Heart right ventricle (tissue), 16 donors: ENCODE measurements around the gene MAN1C1. TPM values are rescaled to one million over a fixed set of nuclear protein-coding genes. Genes with fewer than 3 reads are reported as not detected.

Experiments used
- ATAC-seq, 8 donors: fragments of 200-7000 bp; cut with Tn5 transposase; one replicate each; pipeline ENCODE4 v1.9.1; 2020; ENCODE audit warnings: mild to moderate bottlenecking in 8 of 8, moderate library complexity in 8 of 8, moderate number of reproducible peaks in 1 of 8
- DNase-seq, 2 donors: peaks; one replicate each; pipeline ENCODE4 v3.0.0-alpha.2; 2020
- H3K27ac ChIP-seq, 10 donors: fragments of 200-600 bp; sonication (generic) in 2 of 10; one replicate each; pipeline versions ENCODE4 v1.5.0 to v1.8.0; 2020 to 2022; ENCODE audit warnings: mild to moderate bottlenecking in 3 of 10
- H3K27me3 ChIP-seq, 7 donors: fragments of 200-600 bp; one replicate each; pipeline ENCODE4 v1.8.0; 2021 to 2022; ENCODE audit warnings: mild to moderate bottlenecking in 2 of 7
- H3K36me3 ChIP-seq, 9 donors: fragments of 200-600 bp; sonication (generic) in 1 of 9; one replicate each; pipeline versions ENCODE4 v1.5.0 to v1.8.0; 2020 to 2022; ENCODE audit warnings: mild to moderate bottlenecking in 2 of 9
- H3K4me1 ChIP-seq, 9 donors: fragments of 200-600 bp; sonication (generic) in 1 of 9; one replicate each; pipeline versions ENCODE4 v1.5.0 to v1.8.0; 2020 to 2022; ENCODE audit warnings: mild to moderate bottlenecking in 4 of 9
- H3K4me3 ChIP-seq, 10 donors: fragments of 200-600 bp; sonication (generic) in 2 of 10; one replicate each; pipeline versions ENCODE4 v1.5.0 to v1.8.0; 2020 to 2022; ENCODE audit warnings: mild to moderate bottlenecking in 7 of 10, moderate library complexity in 2 of 10
- H3K9me3 ChIP-seq, 11 donors: fragments of 200-600 bp in 10 of 11; sonication (generic) in 2 of 11; one replicate each; pipeline versions ENCODE4 v1.5.0 to v1.8.0; 2013 to 2022; ENCODE audit warnings: mild to moderate bottlenecking in 2 of 11, control low read depth in 1 of 11, moderate library complexity in 1 of 11
- WGBS, 2 donors: extraction: QIAGEN DNeasy Blood & Tissue Kit; methylation state at CpG; one replicate each; pipeline ENCODE4 v1.1.7; 2013; ENCODE audit warnings: inconsistent platforms in 1 of 2; 5-methylcytosine and 5-hydroxymethylcytosine counted together
- intact Hi-C, 10 donors: fragments of 100-400 bp; cut with DNase I; formaldehyde crosslinking; loops; one replicate each; pipeline versions ENCODE4 v1.11.1 to v1.14.2; 2022
- polyA plus RNA-seq, 2 donors: library from polyadenylated mRNA; stranded (reverse); fragments of 200-250 nt; gene quantifications; one replicate each; pipeline ENCODE4 v1.2.3, GENCODE V29; 2013
- total RNA-seq, 10 donors: library from RNA; stranded (reverse); fragmentation: NEBNext Ultra II Directional in 3 of 10; extraction: Animal tissue kit (Norgen Biotek cat#: 25700) in 3 of 10; gene quantifications; one replicate each; pipeline versions ENCODE4 v1.2.1 to v1.2.4, GENCODE V29; 2021 to 2023
- TF ChIP-seq, protein P1 (sequence below), 9 donors: fragments of 200-600 bp; sonication (generic) in 2 of 9; IDR thresholded peaks; one replicate each; pipeline versions ENCODE4 v1.5.0 to v1.8.0; 2021 to 2022; ENCODE audit warnings: antibody characterized with exemption in 9 of 9, mild to moderate bottlenecking in 5 of 9, moderate library complexity in 1 of 9
- donor health status: Arrhythmogenic right ventricular cardiomyopathy.
- donor health status: ischemic (EF 13 %, LVEDD 7.1; RV severe dilation, severe dysfunction).
- donor health status: healthy with polysubstance abuse.
- donor health status: DM: no; HTN: yes; CAD: no.
- donor health status: DM: no; HTN: no; CAD: no.
- donor health status: ischemic (EF 25% LVEDD 6.9; RV normal size, moderate dysfunction).
- donor health status: ischemic (EF 25% LVEDD 5.7; RV mildly dilated, moderate dysfunction).
- donor health status: healthy.
- donor health status: DM: yes; HTN: yes; CAD: no.
- donor health status: Ischemic cardiomyopathy.
- donor health status: ischemic (EF 35%, LVEDD 5.7; RV mildly dilated, moderate dysfunction).
- donor health status: nonischemic (EF 11% LVEDD 7.7; RV severe dilation, severe dysfunction).
- donor health status: DM: yes; HTN: yes; CAD: no.
- donor health status: PGD.
- donor health status: ischemic (EF 29% LVEDD 5.4; RV normal size, mild dysfunction).
- donor health status: nonischemic (EF 23%, LVEDD 6.1; RV moderate dilation, normal function).

The MAN1C1 gene
- total and polyA plus RNA-seq, 12 donors: 9.7 to 23.4 (median 13.4) TPM

DNA sequence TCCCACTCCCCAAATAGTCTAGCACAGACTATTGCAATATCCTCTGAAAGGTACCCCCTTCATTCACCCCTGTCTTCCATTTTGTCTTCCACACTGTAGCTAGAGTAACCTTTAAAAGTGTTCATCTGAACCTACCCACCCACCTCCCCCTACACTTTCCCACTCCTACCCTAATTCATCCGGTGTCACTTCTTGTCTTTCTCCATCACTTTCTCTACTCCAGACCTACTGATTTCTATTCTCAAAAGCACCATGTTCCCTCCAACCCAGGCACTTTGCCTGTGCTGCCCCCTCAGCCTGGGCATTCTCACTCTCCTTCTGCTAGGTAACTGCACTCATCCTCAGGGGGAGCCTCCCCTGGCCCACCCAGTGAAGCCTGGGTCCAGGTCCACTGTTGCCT, 4.7 kb upstream of the MAN1C1 start:
- DNase-seq (no peak), ATAC-seq (no peak)
- Histone ChIP-seq H3K27me3 (peaks cover 0 to 14% (median 0%) of the 10 kb centered on the region in 7 donors), H3K4me3 (no peak overlapping the region), H3K27ac (no peak overlapping the region), H3K9me3 (no peaks in the 10 kb centered on the region), H3K36me3 (no peaks in the 10 kb centered on the region), H3K4me1 (peaks cover 0 to 25% (median 14%) of the 10 kb centered on the region in 9 donors)
- 80 to 95% methylated on average over 1 of the region's 1 CpG for WGBS, 2 donors
- intact Hi-C loops: loop anchor here in 3 of 10 donors (2.0 to 10.0 kb wide), 3 partner anchors 133 to 185 kb away; no protein-coding TSS in a partner anchor
- TF ChIP-seq, protein P1, sequence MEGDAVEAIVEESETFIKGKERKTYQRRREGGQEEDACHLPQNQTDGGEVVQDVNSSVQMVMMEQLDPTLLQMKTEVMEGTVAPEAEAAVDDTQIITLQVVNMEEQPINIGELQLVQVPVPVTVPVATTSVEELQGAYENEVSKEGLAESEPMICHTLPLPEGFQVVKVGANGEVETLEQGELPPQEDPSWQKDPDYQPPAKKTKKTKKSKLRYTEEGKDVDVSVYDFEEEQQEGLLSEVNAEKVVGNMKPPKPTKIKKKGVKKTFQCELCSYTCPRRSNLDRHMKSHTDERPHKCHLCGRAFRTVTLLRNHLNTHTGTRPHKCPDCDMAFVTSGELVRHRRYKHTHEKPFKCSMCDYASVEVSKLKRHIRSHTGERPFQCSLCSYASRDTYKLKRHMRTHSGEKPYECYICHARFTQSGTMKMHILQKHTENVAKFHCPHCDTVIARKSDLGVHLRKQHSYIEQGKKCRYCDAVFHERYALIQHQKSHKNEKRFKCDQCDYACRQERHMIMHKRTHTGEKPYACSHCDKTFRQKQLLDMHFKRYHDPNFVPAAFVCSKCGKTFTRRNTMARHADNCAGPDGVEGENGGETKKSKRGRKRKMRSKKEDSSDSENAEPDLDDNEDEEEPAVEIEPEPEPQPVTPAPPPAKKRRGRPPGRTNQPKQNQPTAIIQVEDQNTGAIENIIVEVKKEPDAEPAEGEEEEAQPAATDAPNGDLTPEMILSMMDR (IDR thresholded peaks at IDR 0.05): no peak

DNA sequence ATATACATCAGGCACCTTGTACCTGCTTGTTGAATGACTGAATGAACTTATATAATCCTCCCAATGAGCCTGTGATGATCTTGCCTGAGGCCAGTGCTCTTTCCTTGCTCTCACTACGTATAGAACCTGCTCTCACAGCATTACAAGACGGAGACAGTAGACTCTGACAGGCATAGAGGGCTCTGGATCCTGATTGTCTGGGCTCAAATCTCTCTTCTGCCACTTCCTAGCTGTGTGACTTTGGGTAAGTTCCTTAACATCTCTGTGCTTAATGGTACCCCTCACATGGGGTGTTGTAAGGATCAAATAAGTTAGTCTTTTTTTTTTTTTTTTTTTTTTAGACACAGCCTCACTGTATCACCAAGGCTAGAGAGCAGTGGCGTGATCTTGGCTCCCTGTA, 4.2 kb upstream of the MAN1C1 start:
- Histone ChIP-seq H3K27ac (no peak overlapping the region), H3K36me3 (no peaks in the 10 kb centered on the region), H3K27me3 (peaks cover 0 to 14% (median 0%) of the 10 kb centered on the region in 7 donors), H3K4me3 (no peak overlapping the region), H3K4me1 (peaks cover 0 to 25% (median 14%) of the 10 kb centered on the region in 9 donors), H3K9me3 (no peaks in the 10 kb centered on the region)
- 92 to 93% methylated on average over 3 of the region's 3 CpGs for WGBS, 2 donors
- ATAC-seq (no peak), DNase-seq (no peak)
- TF ChIP-seq, protein P1 (IDR thresholded peaks at IDR 0.05): no peak
- intact Hi-C loops: loop anchor here in 2 of 10 donors (5.0 to 10.0 kb wide), 2 partner anchors 132 to 185 kb away; no protein-coding TSS in a partner anchor

DNA sequence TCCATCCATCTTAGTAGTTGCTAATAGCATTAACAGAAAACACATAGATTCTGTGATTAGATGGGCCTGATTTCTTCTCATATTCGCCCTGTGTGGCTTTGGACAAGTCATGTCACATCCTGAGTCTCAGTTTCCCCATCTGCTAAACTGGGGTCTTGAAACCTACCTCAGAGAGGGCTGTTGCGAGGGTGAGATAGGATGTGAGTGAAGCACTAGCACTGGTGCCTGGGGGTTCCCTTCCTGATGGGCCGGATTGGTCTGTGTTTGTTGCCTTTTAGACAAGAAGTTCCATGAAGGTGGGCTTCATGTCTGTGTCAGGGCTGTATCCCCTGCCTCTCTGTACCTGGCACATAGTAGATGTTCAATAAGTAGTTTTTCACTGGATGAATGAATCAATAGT, 3.5 kb upstream of the MAN1C1 start:
- H3K27me3 ChIP-seq: peaks cover 0 to 14% (median 0%) of the 10 kb centered on the region in 7 donors
- 90 to 93% methylated on average over 3 of the region's 3 CpGs for WGBS, 2 donors
- H3K36me3 ChIP-seq: no peaks in the 10 kb centered on the region
- H3K4me3 ChIP-seq: no peak overlapping the region
- TF ChIP-seq, protein P1 (IDR thresholded peaks at IDR 0.05): no peak
- H3K9me3 ChIP-seq: no peaks in the 10 kb centered on the region
- intact Hi-C loops: loop anchor here in 2 of 10 donors (5.0 to 10.0 kb wide), 2 partner anchors 132 to 184 kb away; no protein-coding TSS in a partner anchor
- peaks cover 0 to 31% (median 19%) of the 10 kb centered on the region in 9 donors for H3K4me1 ChIP-seq
- H3K27ac ChIP-seq: no peak overlapping the region
- DNase-seq: no peak
- no peak for ATAC-seq

DNA sequence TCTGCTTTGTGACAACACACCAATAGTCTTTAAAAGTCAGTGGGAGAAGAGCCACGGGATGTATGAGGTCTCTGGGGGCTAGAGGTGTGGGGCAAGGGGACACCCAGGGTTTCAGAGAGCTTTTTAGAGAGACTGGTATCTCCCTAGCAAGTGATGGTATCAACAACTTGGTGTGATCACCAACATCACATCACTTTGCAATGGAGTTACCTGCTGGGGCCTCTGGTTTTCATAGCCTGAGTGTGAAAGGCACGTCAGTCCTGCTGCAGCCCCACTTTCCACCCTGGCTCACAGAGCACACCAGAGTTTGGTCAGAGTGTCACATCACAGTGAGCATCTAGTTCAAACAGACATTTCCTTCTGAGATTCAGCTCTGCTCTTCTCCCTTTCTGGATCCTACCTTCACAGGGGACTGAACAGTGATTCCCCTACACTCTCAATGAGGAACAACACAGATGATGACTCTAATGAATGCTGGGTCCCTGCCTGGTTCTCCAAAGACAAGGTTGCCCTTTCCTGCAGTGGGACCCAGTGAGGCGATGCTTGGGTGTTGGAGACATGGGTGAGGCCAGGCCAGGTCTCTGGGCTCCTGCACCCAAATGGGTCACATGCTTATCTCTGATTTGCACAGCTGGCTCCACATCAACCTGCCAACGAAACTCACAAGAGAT, 2.0 kb upstream of the MAN1C1 start:
- Histone ChIP-seq H3K4me3 (no peak overlapping the region), H3K27me3 (peaks cover 0 to 14% (median 0%) of the 10 kb centered on the region in 7 donors), H3K9me3 (no peaks in the 10 kb centered on the region), H3K4me1 (peaks cover under 1 to 37% (median 28%) of the 10 kb centered on the region in 9 donors), H3K36me3 (no peaks in the 10 kb centered on the region), H3K27ac (no peak overlapping the region)
- ATAC-seq: no peak
- intact Hi-C loops: loop anchor here in 3 of 10 donors (5.0 to 10.0 kb wide), 6 partner anchors 78 to 183 kb away; no protein-coding TSS in a partner anchor
- DNase-seq: no peak
- 75 to 78% methylated on average over 4 of the region's 4 CpGs for WGBS, 2 donors
- TF ChIP-seq, protein P1 (IDR thresholded peaks at IDR 0.05): no peak
